Caco-2 (cell line): ENCODE results near the gene CTRB2. TPM values are rescaled to one million over a fixed set of nuclear protein-coding genes. Genes with fewer than 3 reads are reported as not detected.

Source experiments
- BruUV-seq: library from RNA; stranded (reverse); fragments of 400-500 nt; replicated peaks from 2 replicates; lab custom pipeline; 2021; lab: Mats Ljungman, UMichigan
- CTCF ChIA-PET: fragments of 300-600 bp; sonication (Branson Sonifier 250); formaldehyde crosslinking; loops from one replicate; lab custom pipeline; 2022; ENCODE audit warnings: antibody characterized with exemption; lab: Charles Lee
- POLR2A ChIA-PET: fragments of 300-600 bp; sonication (Branson Sonifier 250); formaldehyde crosslinking; loops from one replicate; lab custom pipeline; 2022; ENCODE audit warnings: antibody characterized with exemption; lab: Charles Lee
- DNase-seq, 2 experiments: peaks; one replicate each; pipeline versions ENCODE4 v3.0.0 to v3.0.0-alpha.2; 2020 to 2022
- H3K27me3 ChIP-seq: replicated peaks from 2 replicates; pipeline ENCODE4 v1.6.0; 2011; ENCODE audit warnings: low read length; ENCODE audit not compliant: control insufficient read depth, insufficient read depth
- H3K36me3 ChIP-seq: 2 replicates; pipeline ENCODE4 v1.5.1; 2011; ENCODE audit warnings: low read length; ENCODE audit not compliant: control insufficient read depth, insufficient read depth
- H3K4me1 ChIP-seq: fragments of 250-450 bp; sonication (Bioruptor Pico); 2 replicates; pipeline ENCODE4 v1.5.1; 2020; ENCODE audit warnings: mild to moderate bottlenecking
- H3K4me3 ChIP-seq: 2 replicates; pipeline ENCODE4 v1.5.1; 2011; ENCODE audit warnings: low read depth, mild to moderate bottlenecking, control low read depth, low read length
- H3K9me3 ChIP-seq: fragments of 250-450 bp; sonication (Bioruptor Pico); 2 replicates; pipeline ENCODE4 v1.5.1; 2020; ENCODE audit warnings: mild to moderate bottlenecking, moderate library complexity
- H3K27ac Mint-ChIP-seq: one replicate; pipeline ENCODE4 v1.8.0; 2022; ENCODE audit warnings: mixed read lengths; ENCODE audit not compliant: unreplicated experiment
- H3K27me3 Mint-ChIP-seq: one replicate; pipeline ENCODE4 v1.8.0; 2022; ENCODE audit warnings: mixed read lengths; ENCODE audit not compliant: insufficient read depth, unreplicated experiment
- H3K36me3 Mint-ChIP-seq: one replicate; pipeline ENCODE4 v1.8.0; 2022; ENCODE audit warnings: mild to moderate bottlenecking, mixed read lengths; ENCODE audit not compliant: insufficient read depth, unreplicated experiment
- H3K4me1 Mint-ChIP-seq: one replicate; pipeline ENCODE4 v1.8.0; 2022; ENCODE audit warnings: low read depth, mixed read lengths; ENCODE audit not compliant: unreplicated experiment
- H3K4me3 Mint-ChIP-seq: one replicate; pipeline ENCODE4 v1.8.0; 2022; ENCODE audit warnings: mild to moderate bottlenecking, moderate library complexity, mixed read lengths; ENCODE audit not compliant: unreplicated experiment
- H3K9me3 Mint-ChIP-seq: one replicate; pipeline ENCODE4 v1.8.0; 2022; ENCODE audit warnings: mixed read lengths; ENCODE audit not compliant: unreplicated experiment
- intact Hi-C: fragments of 100-400 bp; cut with micrococcal nuclease; formaldehyde crosslinking; loops from one replicate; pipeline ENCODE4 v1.10.0; 2022; ENCODE audit not compliant: unreplicated experiment
- total RNA-seq: library from RNA; stranded (reverse); gene quantifications from 2 replicates; pipeline ENCODE4 v1.2.3, GENCODE V29; 2022
- TF ChIP-seq, protein P1 (sequence below), 2 experiments: fragments of 200-600 bp in 1 of 2; IDR thresholded peaks; 1 replicate in 1 of 2; 2 replicates in 1 of 2; pipeline versions ENCODE4 v1.5.1 to v1.8.0; 2011 to 2022; ENCODE audit warnings: antibody characterized with exemption in 1 of 2, control low read depth in 1 of 2, inconsistent platforms in 1 of 2, low read depth in 1 of 2, low read length in 1 of 2, mild to moderate bottlenecking in 1 of 2, moderate library complexity in 1 of 2; ENCODE audit not compliant: insufficient read depth in 1 of 2, severe bottlenecking in 1 of 2, unreplicated experiment in 1 of 2

CTRB2 gene
- total RNA-seq, 1 experiment from 2014 or later: not detected

DNA sequence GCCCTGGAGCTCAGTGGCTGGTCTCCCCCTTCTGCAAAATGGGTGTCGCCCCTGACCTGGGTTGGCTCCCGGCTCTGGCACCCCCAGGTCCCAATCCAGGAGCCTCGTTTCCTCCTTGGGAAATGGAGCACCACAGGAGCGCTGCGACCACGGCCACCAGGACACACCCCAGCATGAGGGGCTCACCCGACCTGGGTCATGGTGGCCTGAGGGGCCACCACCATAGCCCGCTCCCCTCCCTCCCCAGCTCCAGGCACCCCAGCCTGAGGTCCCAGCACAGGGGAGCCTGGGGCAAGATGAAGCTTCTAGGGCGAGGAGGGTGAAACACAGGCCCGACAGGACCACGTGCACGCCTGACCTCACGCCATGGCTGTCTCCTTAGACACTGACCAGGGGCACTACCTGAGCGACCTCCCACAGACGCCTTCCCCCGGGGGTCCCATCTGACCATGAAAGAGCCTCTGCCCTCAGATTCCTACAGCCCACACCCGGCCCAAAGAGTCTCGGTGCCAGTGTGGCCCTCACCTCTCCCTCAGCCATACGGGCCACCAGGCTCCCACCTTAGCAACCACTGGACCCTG, 32.7 kb upstream of the CTRB2 start:
- Mint-ChIP-seq H3K27me3 (no peaks in the 10 kb centered on the region), H3K36me3 (peaks cover 80% of the 10 kb centered on the region), H3K27ac (peak overlapping the region; percentile 87), H3K9me3 (no peaks in the 10 kb centered on the region), H3K4me1 (peaks cover 13% of the 10 kb centered on the region), H3K4me3 (no peak overlapping the region)
- H3K4me1 ChIP-seq: peaks cover 7% of the 10 kb centered on the region
- CTCF ChIA-PET: interaction anchor here (0.6 kb wide), 2 partner anchors 272 to 294 kb away, joined by 3 read pairs; no protein-coding TSS in a partner anchor
- POLR2A ChIA-PET: no interaction called here
- no peaks in the 10 kb centered on the region for H3K27me3 ChIP-seq
- no peak for DNase-seq
- H3K9me3 ChIP-seq: no peaks in the 10 kb centered on the region
- peaks cover 8% of the 10 kb centered on the region for H3K36me3 ChIP-seq
- H3K4me3 ChIP-seq: no peak overlapping the region
- intact Hi-C loops: no loop called here
- TF ChIP-seq, protein P1, sequence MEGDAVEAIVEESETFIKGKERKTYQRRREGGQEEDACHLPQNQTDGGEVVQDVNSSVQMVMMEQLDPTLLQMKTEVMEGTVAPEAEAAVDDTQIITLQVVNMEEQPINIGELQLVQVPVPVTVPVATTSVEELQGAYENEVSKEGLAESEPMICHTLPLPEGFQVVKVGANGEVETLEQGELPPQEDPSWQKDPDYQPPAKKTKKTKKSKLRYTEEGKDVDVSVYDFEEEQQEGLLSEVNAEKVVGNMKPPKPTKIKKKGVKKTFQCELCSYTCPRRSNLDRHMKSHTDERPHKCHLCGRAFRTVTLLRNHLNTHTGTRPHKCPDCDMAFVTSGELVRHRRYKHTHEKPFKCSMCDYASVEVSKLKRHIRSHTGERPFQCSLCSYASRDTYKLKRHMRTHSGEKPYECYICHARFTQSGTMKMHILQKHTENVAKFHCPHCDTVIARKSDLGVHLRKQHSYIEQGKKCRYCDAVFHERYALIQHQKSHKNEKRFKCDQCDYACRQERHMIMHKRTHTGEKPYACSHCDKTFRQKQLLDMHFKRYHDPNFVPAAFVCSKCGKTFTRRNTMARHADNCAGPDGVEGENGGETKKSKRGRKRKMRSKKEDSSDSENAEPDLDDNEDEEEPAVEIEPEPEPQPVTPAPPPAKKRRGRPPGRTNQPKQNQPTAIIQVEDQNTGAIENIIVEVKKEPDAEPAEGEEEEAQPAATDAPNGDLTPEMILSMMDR (IDR thresholded peaks at IDR 0.05; ENCODE audit: insufficient read depth in 1 of 2, low read depth in 1 of 2, low read length in 1 of 2, severe bottlenecking in 1 of 2, unreplicated experiment in 1 of 2): no peak
- no TSS peak for BruUV-seq

DNA sequence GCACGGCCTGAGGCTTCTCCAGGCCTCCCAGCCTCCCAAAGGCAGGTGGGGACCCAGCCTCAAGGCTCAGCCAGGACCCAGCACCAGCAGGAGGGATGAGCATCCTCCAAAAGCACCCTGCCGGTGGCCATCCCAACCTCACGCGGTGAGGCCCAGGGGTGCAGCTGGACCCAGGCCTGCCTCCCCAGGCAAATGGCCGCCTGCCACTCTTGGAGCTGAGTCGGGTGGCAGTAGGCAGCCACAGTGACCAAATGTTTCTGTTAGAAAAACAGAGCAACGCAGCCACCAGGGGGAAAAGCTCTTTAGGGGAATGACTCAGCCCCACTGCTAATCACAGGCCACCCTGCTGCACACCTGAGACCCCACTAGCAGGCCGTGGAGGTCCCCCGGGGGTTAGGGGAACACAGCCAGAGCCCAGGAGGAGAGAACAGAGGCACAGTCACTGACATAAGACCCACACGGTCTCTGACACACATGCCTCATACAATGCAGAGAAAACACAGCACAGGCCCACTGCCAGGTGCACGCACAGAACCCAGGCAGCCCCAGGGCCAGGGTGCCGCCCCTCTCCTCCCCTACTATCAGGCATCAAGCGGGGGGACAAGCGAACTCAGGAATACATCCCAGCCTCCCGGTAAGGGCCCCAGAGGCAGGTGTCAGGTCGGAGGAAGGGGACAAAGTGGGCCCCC, 32.0 kb upstream of the CTRB2 start:
- Mint-ChIP-seq H3K27ac (no peak overlapping the region), H3K27me3 (no peaks in the 10 kb centered on the region), H3K9me3 (no peaks in the 10 kb centered on the region), H3K36me3 (peaks cover 80% of the 10 kb centered on the region), H3K4me3 (no peak overlapping the region), H3K4me1 (peaks cover 10% of the 10 kb centered on the region)
- no TSS peak for BruUV-seq
- Histone ChIP-seq H3K4me3 (no peak overlapping the region), H3K36me3 (peaks cover 4% of the 10 kb centered on the region), H3K27me3 (no peaks in the 10 kb centered on the region), H3K9me3 (no peaks in the 10 kb centered on the region), H3K4me1 (peaks cover under 1% of the 10 kb centered on the region)
- no peak for DNase-seq
- intact Hi-C loops: no loop called here
- ChIA-PET CTCF (interaction anchor here (0.6 kb wide), 2 partner anchors 273 to 295 kb away, joined by 3 read pairs; no protein-coding TSS in a partner anchor), POLR2A (no interaction called here)
- TF ChIP-seq, protein P1 (IDR thresholded peaks at IDR 0.05; ENCODE audit: insufficient read depth in 1 of 2, low read depth in 1 of 2, low read length in 1 of 2, severe bottlenecking in 1 of 2, unreplicated experiment in 1 of 2): no peak

DNA sequence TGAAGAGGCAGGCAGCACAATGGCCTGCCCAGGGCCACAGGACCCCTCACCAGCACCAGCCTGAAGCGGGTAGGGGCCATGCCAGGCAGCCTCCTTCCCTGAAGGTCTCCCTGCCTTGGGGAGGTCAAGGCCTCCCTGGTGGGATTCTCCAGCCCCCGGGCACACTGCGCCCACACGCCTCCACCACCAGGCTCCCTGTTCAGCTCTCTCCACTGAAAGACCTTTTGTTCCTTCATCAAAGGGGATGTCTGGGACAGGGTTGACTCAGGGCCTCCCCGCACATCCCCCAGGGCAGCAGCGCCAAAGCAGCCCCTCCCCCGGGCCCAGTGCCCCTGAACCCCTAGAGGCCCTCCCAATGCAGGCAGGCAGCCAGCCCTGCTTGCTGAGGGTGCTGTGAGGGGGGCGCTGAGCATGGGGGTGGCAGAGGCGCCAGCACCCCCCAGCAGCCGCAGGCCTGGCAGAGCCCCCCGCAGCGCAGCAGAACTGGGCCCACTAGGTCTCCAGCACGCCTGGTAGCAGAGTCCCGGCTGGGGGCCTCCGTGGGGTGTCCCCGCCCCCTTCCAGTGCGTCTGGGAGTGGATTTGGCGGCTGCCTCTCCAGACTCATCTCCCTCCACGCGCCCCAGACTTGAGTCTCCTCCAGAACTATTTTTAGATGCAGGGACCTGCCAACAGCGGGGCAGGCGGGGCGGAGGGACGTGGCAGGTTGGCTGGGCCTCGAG, 31.3 kb upstream of the CTRB2 start:
- Histone ChIP-seq H3K36me3 (peaks cover 4% of the 10 kb centered on the region), H3K4me3 (no peak overlapping the region), H3K4me1 (no peaks in the 10 kb centered on the region), H3K9me3 (no peaks in the 10 kb centered on the region), H3K27me3 (no peaks in the 10 kb centered on the region)
- POLR2A ChIA-PET: no interaction called here
- Mint-ChIP-seq H3K4me3 (no peak overlapping the region), H3K4me1 (peaks cover 6% of the 10 kb centered on the region), H3K27ac (no peak overlapping the region), H3K36me3 (peaks cover 80% of the 10 kb centered on the region), H3K9me3 (no peaks in the 10 kb centered on the region), H3K27me3 (no peaks in the 10 kb centered on the region)
- no TSS peak for BruUV-seq
- CTCF ChIA-PET: no interaction called here
- DNase-seq: no peak
- intact Hi-C loops: no loop called here
- TF ChIP-seq, protein P1 (IDR thresholded peaks at IDR 0.05; ENCODE audit: insufficient read depth in 1 of 2, low read depth in 1 of 2, low read length in 1 of 2, severe bottlenecking in 1 of 2, unreplicated experiment in 1 of 2): no peak
